Suprapubic skin (tissue), 4 donors: ENCODE data around the gene USP17L12.
"Not testable (repeated sequence)": the region's sequence is repeated elsewhere in the genome, so short reads cannot be mapped to it uniquely, and the experiment has no call there.

ENCODE experiments used
- EP300 ChIP-seq: sonication (generic); formaldehyde crosslinking; IDR thresholded peaks from one replicate; pipeline ENCODE4 v1.6.1; 2017; ENCODE audit warnings: antibody characterized with exemption
- POLR2A ChIP-seq, 2 donors: fragments of 450-650 bp; IDR thresholded peaks; one replicate each; pipeline ENCODE4 v1.6.1; 2017; ENCODE audit warnings: antibody characterized with exemption in 2 of 2, mild to moderate bottlenecking in 2 of 2, moderate library complexity in 2 of 2
- POLR2AphosphoS5 ChIP-seq, 3 donors: sonication (generic); formaldehyde crosslinking; IDR thresholded peaks; one replicate each; pipeline ENCODE4 v1.6.1; 2017; ENCODE audit warnings: antibody characterized with exemption in 3 of 3
- TF ChIP-seq, protein P1 (sequence below), 2 donors: fragments of 200-600 bp in 1 of 2; fragments of 450-650 bp in 1 of 2; sonication (generic) in 1 of 2; IDR thresholded peaks; one replicate each; pipeline ENCODE4 v1.5.1; 2016 to 2019; ENCODE audit warnings: antibody characterized with exemption in 2 of 2, mild to moderate bottlenecking in 1 of 2, moderate library complexity in 1 of 2

DNA sequence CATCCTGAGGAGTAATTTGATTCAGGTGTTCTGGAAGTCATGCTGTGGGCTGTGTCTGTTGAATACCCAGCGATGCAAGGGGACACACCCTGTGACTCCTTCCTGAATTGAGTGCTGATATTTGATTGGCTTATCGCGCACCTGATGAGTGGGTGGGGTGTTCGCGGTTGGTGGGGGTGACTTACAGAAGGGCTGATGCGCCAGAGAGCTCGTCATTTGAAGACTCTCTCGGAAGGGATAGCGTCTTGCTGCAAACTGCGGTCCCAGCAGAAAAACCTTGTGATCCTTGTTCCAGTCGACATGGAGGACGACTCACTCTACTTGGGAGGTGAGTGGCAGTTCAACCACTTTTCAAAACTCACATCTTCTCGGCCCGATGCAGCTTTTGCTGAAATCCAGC, 4.8 kb upstream of the USP17L12 start, which contains the start of gene USP17L11:
- not testable (repeated sequence) for TF ChIP-seq POLR2A (IDR thresholded peaks at IDR 0.05); POLR2AphosphoS5 (IDR thresholded peaks at IDR 0.05); EP300
- TF ChIP-seq, protein P1, sequence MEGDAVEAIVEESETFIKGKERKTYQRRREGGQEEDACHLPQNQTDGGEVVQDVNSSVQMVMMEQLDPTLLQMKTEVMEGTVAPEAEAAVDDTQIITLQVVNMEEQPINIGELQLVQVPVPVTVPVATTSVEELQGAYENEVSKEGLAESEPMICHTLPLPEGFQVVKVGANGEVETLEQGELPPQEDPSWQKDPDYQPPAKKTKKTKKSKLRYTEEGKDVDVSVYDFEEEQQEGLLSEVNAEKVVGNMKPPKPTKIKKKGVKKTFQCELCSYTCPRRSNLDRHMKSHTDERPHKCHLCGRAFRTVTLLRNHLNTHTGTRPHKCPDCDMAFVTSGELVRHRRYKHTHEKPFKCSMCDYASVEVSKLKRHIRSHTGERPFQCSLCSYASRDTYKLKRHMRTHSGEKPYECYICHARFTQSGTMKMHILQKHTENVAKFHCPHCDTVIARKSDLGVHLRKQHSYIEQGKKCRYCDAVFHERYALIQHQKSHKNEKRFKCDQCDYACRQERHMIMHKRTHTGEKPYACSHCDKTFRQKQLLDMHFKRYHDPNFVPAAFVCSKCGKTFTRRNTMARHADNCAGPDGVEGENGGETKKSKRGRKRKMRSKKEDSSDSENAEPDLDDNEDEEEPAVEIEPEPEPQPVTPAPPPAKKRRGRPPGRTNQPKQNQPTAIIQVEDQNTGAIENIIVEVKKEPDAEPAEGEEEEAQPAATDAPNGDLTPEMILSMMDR (IDR thresholded peaks at IDR 0.05): not testable (repeated sequence)
